Ovary (tissue), 3 donors: ENCODE results near the gene MRM2.

Experiments
- POLR2A ChIP-seq: fragments of 450-650 bp; IDR thresholded peaks from one replicate; pipeline ENCODE4 v1.6.1; 2017; ENCODE audit warnings: antibody characterized with exemption, mild to moderate bottlenecking, moderate library complexity
- TF ChIP-seq, protein P1 (sequence below), 3 donors: fragments of 450-650 bp in 2 of 3; fragments of 200-600 bp in 1 of 3; IDR thresholded peaks; one replicate each; pipeline versions ENCODE4 v1.5.1 to v1.8.0; 2016 to 2022; ENCODE audit warnings: antibody characterized with exemption in 3 of 3, mild to moderate bottlenecking in 1 of 3
- donor health status: DM: no; HTN: no; CAD: no.

DNA sequence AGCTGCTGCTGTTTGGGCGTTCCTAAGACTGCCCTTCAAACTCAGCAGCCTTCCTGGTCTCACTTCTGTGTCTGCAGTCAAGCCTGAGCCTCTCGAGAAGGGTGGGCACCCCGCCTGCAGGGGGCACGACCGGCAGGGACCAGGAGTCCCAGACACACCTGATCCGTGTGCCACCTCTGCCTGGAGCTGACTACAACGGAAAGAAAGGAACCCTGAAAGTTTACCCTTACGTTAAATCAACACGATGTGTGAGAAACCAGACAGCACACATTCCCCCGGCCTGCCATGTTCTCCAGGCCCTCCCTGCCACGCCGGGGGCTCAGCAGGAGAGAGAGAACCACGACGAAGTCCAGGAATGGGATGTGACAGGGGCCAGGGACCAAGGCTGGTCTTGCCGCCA, 14.3 kb downstream of the MRM2 start:
- TF ChIP-seq, protein P1, sequence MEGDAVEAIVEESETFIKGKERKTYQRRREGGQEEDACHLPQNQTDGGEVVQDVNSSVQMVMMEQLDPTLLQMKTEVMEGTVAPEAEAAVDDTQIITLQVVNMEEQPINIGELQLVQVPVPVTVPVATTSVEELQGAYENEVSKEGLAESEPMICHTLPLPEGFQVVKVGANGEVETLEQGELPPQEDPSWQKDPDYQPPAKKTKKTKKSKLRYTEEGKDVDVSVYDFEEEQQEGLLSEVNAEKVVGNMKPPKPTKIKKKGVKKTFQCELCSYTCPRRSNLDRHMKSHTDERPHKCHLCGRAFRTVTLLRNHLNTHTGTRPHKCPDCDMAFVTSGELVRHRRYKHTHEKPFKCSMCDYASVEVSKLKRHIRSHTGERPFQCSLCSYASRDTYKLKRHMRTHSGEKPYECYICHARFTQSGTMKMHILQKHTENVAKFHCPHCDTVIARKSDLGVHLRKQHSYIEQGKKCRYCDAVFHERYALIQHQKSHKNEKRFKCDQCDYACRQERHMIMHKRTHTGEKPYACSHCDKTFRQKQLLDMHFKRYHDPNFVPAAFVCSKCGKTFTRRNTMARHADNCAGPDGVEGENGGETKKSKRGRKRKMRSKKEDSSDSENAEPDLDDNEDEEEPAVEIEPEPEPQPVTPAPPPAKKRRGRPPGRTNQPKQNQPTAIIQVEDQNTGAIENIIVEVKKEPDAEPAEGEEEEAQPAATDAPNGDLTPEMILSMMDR (IDR thresholded peaks at IDR 0.05) = no peak
- TF ChIP-seq POLR2A = no peak
